KMS-11 (cell line): Measurements from ENCODE around the gene RAB40C.

Experiments used
- H2AFZ ChIP-seq: fragments of 200-600 bp; sonication (generic); 2 replicates; pipeline ENCODE4 v1.6.1; 2016; ENCODE audit warnings: antibody characterized with exemption, mixed run types, low read depth
- H3K27ac ChIP-seq: fragments of 200-600 bp; sonication (generic); 2 replicates; pipeline ENCODE4 v1.6.1; 2016; ENCODE audit warnings: mild to moderate bottlenecking, mixed run types
- H3K27me3 ChIP-seq: fragments of 200-600 bp; sonication (generic); 2 replicates; pipeline ENCODE4 v1.6.1; 2017; ENCODE audit warnings: mild to moderate bottlenecking, low read depth, mixed run types, moderate library complexity; ENCODE audit not compliant: insufficient read depth
- H3K36me3 ChIP-seq: fragments of 200-600 bp; sonication (generic); 2 replicates; pipeline ENCODE4 v1.6.1; 2017; ENCODE audit warnings: mild to moderate bottlenecking, mixed run types; ENCODE audit not compliant: insufficient read depth
- H3K4me1 ChIP-seq: fragments of 200-600 bp; sonication (generic); 2 replicates; pipeline ENCODE4 v1.6.1; 2016; ENCODE audit warnings: mild to moderate bottlenecking, low read depth, mixed run types; ENCODE audit not compliant: poor library complexity, severe bottlenecking
- H3K4me2 ChIP-seq: fragments of 200-600 bp; sonication (generic); 2 replicates; pipeline ENCODE4 v1.7.0; 2016; ENCODE audit warnings: mild to moderate bottlenecking, mixed run types
- H3K4me3 ChIP-seq: fragments of 200-600 bp; sonication (generic); IDR thresholded peaks from 2 replicates; pipeline ENCODE4 v1.6.1; 2017; ENCODE audit warnings: low read depth, low read length, mixed read lengths; ENCODE audit not compliant: insufficient read depth
- H3K79me2 ChIP-seq: fragments of 200-600 bp; sonication (generic); 2 replicates; pipeline ENCODE4 v1.6.1; 2016; ENCODE audit warnings: low read depth, mixed run types; ENCODE audit not compliant: insufficient read depth
- H3K9ac ChIP-seq: fragments of 200-600 bp; sonication (generic); 2 replicates; pipeline ENCODE4 v1.6.1; 2016; ENCODE audit warnings: mild to moderate bottlenecking, mixed run types
- H4K20me1 ChIP-seq: fragments of 200-600 bp; sonication (generic); 2 replicates; pipeline ENCODE4 v1.6.1; 2016; ENCODE audit warnings: mild to moderate bottlenecking, mixed run types; ENCODE audit not compliant: insufficient read depth
- TF ChIP-seq, protein P1 (sequence below): fragments of 200-600 bp; sonication (generic); conservative IDR thresholded peaks from 2 replicates; pipeline ENCODE4 v1.6.1; 2017; ENCODE audit warnings: low read depth, mild to moderate bottlenecking, antibody characterized with exemption, low read length, moderate library complexity, mixed read lengths

Gene RAB40C

DNA sequence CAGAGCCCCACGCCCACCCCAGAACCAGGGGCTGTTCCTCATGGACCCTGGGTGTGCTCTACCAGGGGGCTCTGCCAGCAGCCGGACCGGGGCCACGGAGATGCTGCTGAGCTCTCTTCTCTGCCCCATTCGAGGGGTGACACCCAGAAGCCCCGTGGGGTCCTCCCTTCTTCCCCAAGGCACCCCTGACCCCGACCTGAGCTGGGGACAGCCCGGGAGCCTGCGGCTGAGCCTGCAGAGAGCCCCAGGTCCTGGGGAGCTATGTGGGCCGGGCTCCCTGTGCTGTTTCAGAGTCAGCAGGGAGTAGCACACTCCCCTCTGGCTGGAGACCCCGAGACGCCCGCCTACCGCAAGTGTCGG lies 30.9 kb upstream of the RAB40C start:
- H3K4me3 ChIP-seq: no peak overlapping the region
- no peaks in the 10 kb centered on the region for H3K36me3 ChIP-seq
- H4K20me1 ChIP-seq: no peaks in the 10 kb centered on the region
- no peak overlapping the region for H3K9ac ChIP-seq
- TF ChIP-seq, protein P1, sequence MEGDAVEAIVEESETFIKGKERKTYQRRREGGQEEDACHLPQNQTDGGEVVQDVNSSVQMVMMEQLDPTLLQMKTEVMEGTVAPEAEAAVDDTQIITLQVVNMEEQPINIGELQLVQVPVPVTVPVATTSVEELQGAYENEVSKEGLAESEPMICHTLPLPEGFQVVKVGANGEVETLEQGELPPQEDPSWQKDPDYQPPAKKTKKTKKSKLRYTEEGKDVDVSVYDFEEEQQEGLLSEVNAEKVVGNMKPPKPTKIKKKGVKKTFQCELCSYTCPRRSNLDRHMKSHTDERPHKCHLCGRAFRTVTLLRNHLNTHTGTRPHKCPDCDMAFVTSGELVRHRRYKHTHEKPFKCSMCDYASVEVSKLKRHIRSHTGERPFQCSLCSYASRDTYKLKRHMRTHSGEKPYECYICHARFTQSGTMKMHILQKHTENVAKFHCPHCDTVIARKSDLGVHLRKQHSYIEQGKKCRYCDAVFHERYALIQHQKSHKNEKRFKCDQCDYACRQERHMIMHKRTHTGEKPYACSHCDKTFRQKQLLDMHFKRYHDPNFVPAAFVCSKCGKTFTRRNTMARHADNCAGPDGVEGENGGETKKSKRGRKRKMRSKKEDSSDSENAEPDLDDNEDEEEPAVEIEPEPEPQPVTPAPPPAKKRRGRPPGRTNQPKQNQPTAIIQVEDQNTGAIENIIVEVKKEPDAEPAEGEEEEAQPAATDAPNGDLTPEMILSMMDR: no peak
- no peak overlapping the region for H3K4me2 ChIP-seq
- peaks cover 36% of the 10 kb centered on the region for H3K27me3 ChIP-seq
- no peaks in the 10 kb centered on the region for H3K79me2 ChIP-seq
- H2AFZ ChIP-seq: no peak overlapping the region
- no peaks in the 10 kb centered on the region for H3K4me1 ChIP-seq
- H3K27ac ChIP-seq: no peak overlapping the region

DNA sequence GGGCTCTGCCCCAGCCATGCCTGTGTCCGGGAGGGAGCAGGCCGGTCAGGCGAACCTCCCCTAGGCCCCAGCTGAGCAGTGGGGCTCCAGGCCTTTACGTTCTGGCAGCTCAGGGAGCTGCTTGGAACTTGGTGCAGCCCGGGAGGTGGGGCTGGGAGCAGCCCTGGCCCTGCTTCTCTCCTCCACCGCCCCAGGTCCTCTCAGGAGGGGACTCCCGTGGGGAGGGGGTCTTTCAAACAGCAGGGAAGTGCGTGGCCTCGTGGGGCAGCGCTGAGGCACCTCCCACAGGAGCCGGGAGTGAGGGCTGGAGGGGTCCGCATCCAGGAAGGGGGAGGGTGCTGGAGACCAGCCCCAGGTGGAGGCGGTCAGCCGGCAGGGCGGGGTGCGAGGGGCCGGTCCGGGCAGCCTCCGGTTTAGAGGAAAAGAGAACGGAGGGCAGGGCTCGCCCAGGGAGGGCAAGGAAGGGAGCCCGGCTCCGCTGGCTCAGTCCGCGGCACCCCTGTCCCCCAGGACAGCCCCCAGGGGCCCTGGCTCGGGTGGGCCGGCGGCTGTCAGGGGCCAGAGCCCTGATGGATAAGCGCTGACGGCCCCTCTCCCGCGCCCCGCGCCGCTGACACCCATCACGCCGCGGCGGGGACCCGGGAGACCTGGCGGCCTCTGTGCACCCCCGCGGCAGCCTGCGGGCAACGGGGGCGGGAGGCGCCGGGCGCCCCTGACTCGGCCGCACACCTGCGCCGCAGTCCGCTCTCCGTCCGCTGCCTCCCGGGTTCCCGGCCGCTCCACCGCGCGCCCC lies 30.3 kb upstream of the RAB40C start:
- TF ChIP-seq, protein P1: no peak
- Histone ChIP-seq H3K27me3 (peaks cover 36% of the 10 kb centered on the region), H3K4me2 (no peak overlapping the region), H3K27ac (no peak overlapping the region), H3K9ac (no peak overlapping the region), H3K4me1 (no peaks in the 10 kb centered on the region), H2AFZ (no peak overlapping the region), H3K4me3 (no peak overlapping the region), H4K20me1 (no peaks in the 10 kb centered on the region), H3K36me3 (no peaks in the 10 kb centered on the region), H3K79me2 (no peaks in the 10 kb centered on the region)

DNA sequence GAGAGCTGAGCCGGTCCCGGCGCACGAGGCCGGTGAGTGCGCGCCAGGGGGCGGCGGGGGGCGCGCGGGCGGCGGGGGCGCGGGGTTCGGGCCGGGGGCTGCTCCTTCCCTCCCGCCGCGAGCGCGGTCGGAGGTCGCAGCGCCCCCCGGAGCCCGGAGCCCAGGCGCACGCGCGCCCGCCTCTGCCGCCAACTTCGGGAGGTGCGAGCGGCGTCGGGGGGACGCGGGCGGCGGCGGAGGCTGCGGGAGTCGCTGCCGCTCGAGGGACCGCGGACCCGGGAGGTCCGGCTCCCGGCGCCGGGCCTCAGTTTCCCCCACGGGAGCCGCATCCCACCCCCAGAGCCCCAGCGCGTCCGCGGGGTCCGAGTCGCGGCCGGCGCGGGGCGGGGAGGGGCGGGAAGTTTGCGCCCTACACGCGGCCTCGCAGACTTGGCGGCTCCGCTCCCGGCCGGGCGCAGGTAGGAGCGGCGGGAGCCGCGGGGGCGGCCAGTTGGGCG lies 29.6 kb upstream of the RAB40C start, which contains the start of gene PRR35:
PRR35 (plus strand) TSS at position 191 of the 497 bp plus-strand sequence. CDS start 2,901 bp downstream, outside the sequence.
- TF ChIP-seq, protein P1: no peak
- no peaks in the 10 kb centered on the region for H3K4me1 ChIP-seq
- peaks cover 36% of the 10 kb centered on the region for H3K27me3 ChIP-seq
- H2AFZ ChIP-seq: no peak within 1 kb of the TSS
- no peak within 1 kb of the TSS for H3K27ac ChIP-seq
- no peak within 1 kb of the TSS for H3K4me3 ChIP-seq
- H3K36me3 ChIP-seq: no peaks in the 10 kb centered on the region
- H4K20me1 ChIP-seq: no peaks in the 10 kb centered on the region
- H3K79me2 ChIP-seq: no peaks in the 10 kb centered on the region
- no peak within 1 kb of the TSS for H3K9ac ChIP-seq
- no peak within 1 kb of the TSS for H3K4me2 ChIP-seq

DNA sequence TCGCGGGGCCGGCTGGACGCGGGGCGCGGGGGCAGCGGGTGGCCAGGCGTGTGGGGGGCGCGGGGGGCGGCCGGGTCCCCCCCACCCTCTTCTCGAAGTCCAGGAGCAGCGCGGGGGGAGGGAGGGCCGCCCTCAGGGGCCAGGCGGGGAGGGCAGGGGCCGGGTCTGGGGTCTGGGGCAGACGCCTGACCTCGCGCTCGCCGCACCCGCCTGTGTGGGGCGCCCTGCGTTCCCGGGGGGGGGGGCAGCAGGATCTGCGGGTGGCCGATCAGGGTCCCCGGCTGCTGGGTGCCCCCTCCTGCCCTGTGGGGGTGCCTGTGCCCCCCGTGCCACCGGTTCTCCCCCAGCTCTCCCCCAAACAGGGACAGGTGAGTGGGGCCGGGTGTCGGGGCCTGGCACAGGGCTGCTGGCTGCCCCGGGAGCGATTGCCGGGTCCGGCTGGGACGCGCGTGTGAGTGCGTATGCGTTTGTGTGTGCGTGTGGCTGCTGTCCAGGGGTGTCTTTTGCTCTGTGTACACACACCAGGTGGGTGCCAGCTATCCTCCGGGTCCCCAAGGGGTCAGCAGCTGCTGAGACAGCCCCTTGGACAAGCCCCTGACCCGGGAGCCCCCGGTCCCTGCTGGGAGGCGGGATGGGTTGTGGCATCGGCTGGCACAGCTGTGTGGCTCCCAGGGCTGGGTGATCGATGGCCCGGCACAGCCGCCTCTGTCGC lies 29.0 kb upstream of the RAB40C start:
- peaks cover 36% of the 10 kb centered on the region for H3K27me3 ChIP-seq
- no peak overlapping the region for H3K4me2 ChIP-seq
- H3K36me3 ChIP-seq: no peaks in the 10 kb centered on the region
- H2AFZ ChIP-seq: no peak overlapping the region
- peaks cover under 1% of the 10 kb centered on the region for H3K4me1 ChIP-seq
- H3K79me2 ChIP-seq: no peaks in the 10 kb centered on the region
- H4K20me1 ChIP-seq: no peaks in the 10 kb centered on the region
- TF ChIP-seq, protein P1: no peak
- H3K27ac ChIP-seq: no peak overlapping the region
- H3K9ac ChIP-seq: no peak overlapping the region
- no peak overlapping the region for H3K4me3 ChIP-seq
